Brain microvascular endothelial cell (primary cell): ENCODE data around the gene ADRA2A.

Source experiments
- DNase-seq: peaks from one replicate; pipeline ENCODE4 v3.0.0-alpha.2; 2020
- H3K27ac ChIP-seq: fragments of 250-450 bp; sonication (Bioruptor Pico); 2 replicates; pipeline ENCODE4 v1.5.1; 2020; ENCODE audit warnings: mild to moderate bottlenecking, moderate library complexity
- H3K27me3 ChIP-seq: fragments of 250-450 bp; sonication (Bioruptor Pico); replicated peaks from 2 replicates; pipeline ENCODE4 v1.5.1; 2020; ENCODE audit warnings: mild to moderate bottlenecking
- H3K36me3 ChIP-seq: fragments of 250-450 bp; sonication (Bioruptor Pico); replicated peaks from 2 replicates; pipeline ENCODE4 v1.5.1; 2020; ENCODE audit warnings: mild to moderate bottlenecking
- H3K4me3 ChIP-seq: 2 replicates; pipeline ENCODE4 v1.5.1; 2011; ENCODE audit warnings: low read depth, mild to moderate bottlenecking, control low read depth, low read length, moderate library complexity
- in situ Hi-C: cut with HindIII; loops from 2 replicates; pipeline ENCODE4 v1.10.0; 2017; ENCODE audit warnings: low sequenced_read_pairs, low pct_ligation_motif_present
- TF ChIP-seq, protein P1 (sequence below): IDR thresholded peaks from 2 replicates; pipeline ENCODE4 v1.5.1; 2011; ENCODE audit warnings: low read depth, mild to moderate bottlenecking, moderate library complexity, low read length, control low read depth, inconsistent platforms; ENCODE audit errors: missing control alignments

Gene ADRA2A

GRCh38 chr10:111076682-111077478, at the start of gene ADRA2A:
ADRA2A (plus strand) TSS chr10:111077029; CDS start chr10:111077997, 968 bp downstream.
- Histone ChIP-seq H3K4me3 (peak within 1 kb of the TSS; percentile 46), H3K36me3 (no peaks in the 10 kb centered on the region), H3K27ac (no peak within 1 kb of the TSS), H3K27me3 (peaks cover 34% of the 10 kb centered on the region)
- in situ Hi-C loops, result no loop called here
- TF ChIP-seq, protein P1, sequence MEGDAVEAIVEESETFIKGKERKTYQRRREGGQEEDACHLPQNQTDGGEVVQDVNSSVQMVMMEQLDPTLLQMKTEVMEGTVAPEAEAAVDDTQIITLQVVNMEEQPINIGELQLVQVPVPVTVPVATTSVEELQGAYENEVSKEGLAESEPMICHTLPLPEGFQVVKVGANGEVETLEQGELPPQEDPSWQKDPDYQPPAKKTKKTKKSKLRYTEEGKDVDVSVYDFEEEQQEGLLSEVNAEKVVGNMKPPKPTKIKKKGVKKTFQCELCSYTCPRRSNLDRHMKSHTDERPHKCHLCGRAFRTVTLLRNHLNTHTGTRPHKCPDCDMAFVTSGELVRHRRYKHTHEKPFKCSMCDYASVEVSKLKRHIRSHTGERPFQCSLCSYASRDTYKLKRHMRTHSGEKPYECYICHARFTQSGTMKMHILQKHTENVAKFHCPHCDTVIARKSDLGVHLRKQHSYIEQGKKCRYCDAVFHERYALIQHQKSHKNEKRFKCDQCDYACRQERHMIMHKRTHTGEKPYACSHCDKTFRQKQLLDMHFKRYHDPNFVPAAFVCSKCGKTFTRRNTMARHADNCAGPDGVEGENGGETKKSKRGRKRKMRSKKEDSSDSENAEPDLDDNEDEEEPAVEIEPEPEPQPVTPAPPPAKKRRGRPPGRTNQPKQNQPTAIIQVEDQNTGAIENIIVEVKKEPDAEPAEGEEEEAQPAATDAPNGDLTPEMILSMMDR, result no peak
- DNase-seq, result peak; percentile 28

DNA sequence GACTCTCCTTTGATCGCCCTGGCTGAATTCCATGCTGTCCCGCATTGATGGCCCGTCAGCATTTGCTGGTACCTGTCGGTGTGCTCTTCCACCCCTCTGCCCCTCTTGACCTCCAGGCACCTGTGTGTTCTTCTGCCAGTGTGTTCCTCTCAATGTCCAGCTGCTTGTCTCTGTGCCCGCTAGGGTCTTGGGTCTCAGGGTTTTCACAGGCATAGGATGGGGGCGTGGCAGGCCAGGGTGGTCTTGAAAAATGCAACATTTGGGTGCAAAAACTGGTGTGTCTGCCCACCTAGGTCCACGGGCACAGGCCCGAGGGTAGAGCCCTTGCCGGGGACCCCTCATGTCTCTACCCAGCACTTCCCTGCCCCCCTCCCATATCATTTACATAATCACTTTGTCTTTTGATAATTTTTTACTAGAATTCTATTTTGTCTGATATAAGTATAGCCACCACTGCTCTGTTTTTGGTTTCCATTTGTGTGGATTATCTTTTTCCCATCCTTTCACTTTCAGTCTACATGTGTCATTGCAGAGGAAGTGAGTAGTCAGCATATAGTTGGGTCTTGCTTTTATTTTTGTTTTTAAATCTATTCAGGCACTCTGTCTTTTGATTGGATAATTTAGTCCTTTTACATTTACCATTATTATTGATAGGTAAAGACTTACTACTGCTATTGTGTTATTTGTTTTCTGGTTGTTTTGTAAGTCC, 46.6 kb upstream of the ADRA2A start:
- peaks cover 3% of the 10 kb centered on the region for H3K36me3 ChIP-seq
- H3K27ac ChIP-seq, result no peak overlapping the region
- H3K4me3 ChIP-seq, result no peak overlapping the region
- DNase-seq, result no peak
- H3K27me3 ChIP-seq, result no peaks in the 10 kb centered on the region
- TF ChIP-seq, protein P1, result no peak
- in situ Hi-C loops, result no loop called here

- DNase-seq, result no peak
- H3K4me3 ChIP-seq, result no peak overlapping the region
- in situ Hi-C loops, result no loop called here
These were observed 42.1 kb upstream of the ADRA2A start for GRCh38 chr10:111034598-111035310.

DNA sequence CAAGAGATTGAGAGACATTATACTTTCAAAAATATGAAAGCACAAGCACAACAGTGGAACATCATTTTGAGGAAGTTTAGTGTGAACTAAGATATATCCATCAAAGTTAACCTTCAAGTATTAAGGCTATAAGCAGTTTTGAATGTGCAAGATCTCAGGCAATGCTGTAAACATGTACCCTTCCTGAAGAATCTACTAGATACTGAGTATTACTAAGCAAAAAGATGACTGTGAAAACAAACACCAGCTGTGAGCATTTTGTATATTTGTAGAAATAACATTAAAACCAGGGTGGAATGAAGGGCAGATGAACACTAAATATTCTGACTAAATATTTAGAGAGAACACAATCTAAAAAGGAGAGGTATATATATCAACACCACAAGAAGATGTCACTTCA, 41.3 kb upstream of the ADRA2A start:
- Histone ChIP-seq H3K4me3 (no peak overlapping the region), H3K27me3 (no peaks in the 10 kb centered on the region), H3K27ac (peak overlapping the region; percentile 42), H3K36me3 (peaks cover 3% of the 10 kb centered on the region)
- in situ Hi-C loops, result no loop called here
- TF ChIP-seq, protein P1, result no peak
- no peak for DNase-seq

More at GRCh38 chr10:111034598-111035310, 42.1 kb upstream of the ADRA2A start:
- H3K36me3 ChIP-seq, result peaks cover 3% of the 10 kb centered on the region
- TF ChIP-seq, protein P1, result no peak
- peak overlapping the region; percentile 42 for H3K27ac ChIP-seq
- H3K27me3 ChIP-seq, result no peaks in the 10 kb centered on the region

GRCh38 chr10:111037858-111038257, 39.0 kb upstream of the ADRA2A start:
- in situ Hi-C loops, result no loop called here
- TF ChIP-seq, protein P1, result peak; percentile 51
- DNase-seq, result no peak
- Histone ChIP-seq H3K27me3 (no peaks in the 10 kb centered on the region), H3K4me3 (no peak overlapping the region), H3K27ac (no peak overlapping the region), H3K36me3 (no peaks in the 10 kb centered on the region)
